ENCODE results near the gene LRMDA.

LRMDA gene

DNA sequence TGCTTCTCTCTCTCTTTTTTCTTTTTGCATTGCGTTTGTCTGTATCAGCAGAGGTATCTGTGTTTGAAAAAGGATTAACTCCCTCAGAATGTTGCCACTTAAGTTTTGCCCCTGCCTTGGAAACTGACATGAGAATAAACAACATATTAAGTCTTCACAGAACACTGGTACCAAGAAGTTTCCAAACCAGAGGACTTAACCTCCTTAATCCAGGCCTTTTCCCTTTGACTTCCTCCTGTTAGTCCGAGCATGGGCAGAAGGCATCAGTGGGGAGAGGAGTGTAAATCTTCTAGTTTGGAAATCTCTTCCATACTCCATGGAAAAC is 681.4 kb downstream of the LRMDA start:
- DNase-seq (ENCODE audit: low read depth, low spot score): no peak
- in situ Hi-C loops (cut with HindIII; ENCODE audit: low sequenced_read_pairs): no loop called here
- TF ChIP-seq, protein P1, sequence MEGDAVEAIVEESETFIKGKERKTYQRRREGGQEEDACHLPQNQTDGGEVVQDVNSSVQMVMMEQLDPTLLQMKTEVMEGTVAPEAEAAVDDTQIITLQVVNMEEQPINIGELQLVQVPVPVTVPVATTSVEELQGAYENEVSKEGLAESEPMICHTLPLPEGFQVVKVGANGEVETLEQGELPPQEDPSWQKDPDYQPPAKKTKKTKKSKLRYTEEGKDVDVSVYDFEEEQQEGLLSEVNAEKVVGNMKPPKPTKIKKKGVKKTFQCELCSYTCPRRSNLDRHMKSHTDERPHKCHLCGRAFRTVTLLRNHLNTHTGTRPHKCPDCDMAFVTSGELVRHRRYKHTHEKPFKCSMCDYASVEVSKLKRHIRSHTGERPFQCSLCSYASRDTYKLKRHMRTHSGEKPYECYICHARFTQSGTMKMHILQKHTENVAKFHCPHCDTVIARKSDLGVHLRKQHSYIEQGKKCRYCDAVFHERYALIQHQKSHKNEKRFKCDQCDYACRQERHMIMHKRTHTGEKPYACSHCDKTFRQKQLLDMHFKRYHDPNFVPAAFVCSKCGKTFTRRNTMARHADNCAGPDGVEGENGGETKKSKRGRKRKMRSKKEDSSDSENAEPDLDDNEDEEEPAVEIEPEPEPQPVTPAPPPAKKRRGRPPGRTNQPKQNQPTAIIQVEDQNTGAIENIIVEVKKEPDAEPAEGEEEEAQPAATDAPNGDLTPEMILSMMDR (IDR thresholded peaks at IDR 0.05; ENCODE audit: low read depth, low read length): no peak
- no peak overlapping the region for H3K4me3 ChIP-seq (ENCODE audit: low read depth, low read length)

DNA sequence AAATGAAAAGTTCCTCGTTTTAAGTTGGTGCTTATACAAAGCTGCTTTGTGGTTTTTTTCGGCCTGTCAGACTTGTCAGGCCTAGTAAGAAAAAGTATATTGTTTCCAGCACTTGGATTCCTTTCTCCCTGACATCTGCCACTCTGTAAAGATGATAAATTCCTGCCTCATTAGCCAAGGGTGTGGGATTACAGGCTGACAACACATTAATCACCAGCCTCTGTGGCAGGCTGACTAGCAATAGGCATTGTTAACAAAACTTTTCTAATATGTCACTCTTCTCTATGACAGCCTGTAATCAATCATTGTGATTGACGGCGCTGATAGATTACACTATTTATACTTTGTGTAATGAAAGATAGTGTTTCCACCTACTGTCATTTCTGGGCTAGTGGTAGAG is 682.5 kb downstream of the LRMDA start:
- H3K4me3 ChIP-seq (ENCODE audit: low read depth, low read length): no peak overlapping the region
- in situ Hi-C loops (cut with HindIII; ENCODE audit: low sequenced_read_pairs): no loop called here
- TF ChIP-seq, protein P1 (IDR thresholded peaks at IDR 0.05; ENCODE audit: low read depth, low read length): no peak
- DNase-seq (ENCODE audit: low read depth, low spot score): no peak

DNA sequence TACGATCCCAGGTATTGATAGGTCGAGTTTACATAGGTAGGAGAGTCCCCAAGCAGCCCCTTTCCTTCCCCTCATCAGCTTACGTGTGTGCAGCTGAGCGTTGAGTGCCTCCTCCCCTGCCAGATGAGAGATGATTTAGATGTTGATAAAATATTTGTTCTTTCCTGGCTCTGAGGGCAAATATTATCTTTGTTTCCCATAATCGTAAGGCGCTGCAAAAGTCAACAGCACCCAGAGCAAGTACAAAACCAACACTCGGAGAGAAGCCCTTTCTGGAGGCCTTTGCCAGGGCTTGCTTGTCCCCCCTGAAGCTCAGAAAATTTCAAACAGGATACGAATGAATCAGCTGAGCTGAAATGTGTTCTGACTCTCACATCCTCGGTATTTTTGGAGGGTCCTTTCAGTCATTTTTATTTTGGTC is 683.2 kb downstream of the LRMDA start:
- in situ Hi-C loops (cut with HindIII; ENCODE audit: low sequenced_read_pairs): no loop called here
- no peak overlapping the region for H3K4me3 ChIP-seq (ENCODE audit: low read depth, low read length)
- TF ChIP-seq, protein P1 (IDR thresholded peaks at IDR 0.05; ENCODE audit: low read depth, low read length): no peak
- no peak for DNase-seq (ENCODE audit: low read depth, low spot score)

DNA sequence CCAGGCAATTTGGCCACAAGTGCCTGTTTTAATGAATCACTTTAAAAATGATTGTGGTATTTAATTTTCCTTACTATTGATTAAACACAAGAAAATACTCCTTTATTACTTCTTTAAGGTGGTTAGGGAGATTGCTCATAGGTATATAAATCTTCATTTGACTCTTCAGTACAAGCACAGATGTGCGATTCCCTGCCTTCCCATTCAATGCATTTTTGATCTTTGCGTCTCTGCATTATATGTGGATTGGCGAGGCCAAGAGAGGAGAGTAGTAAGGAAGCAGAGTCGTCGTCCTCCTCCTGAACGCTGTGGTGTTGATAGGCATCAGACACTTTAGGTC is 683.7 kb downstream of the LRMDA start:
- in situ Hi-C loops (cut with HindIII; ENCODE audit: low sequenced_read_pairs): no loop called here
- TF ChIP-seq, protein P1 (IDR thresholded peaks at IDR 0.05; ENCODE audit: low read depth, low read length): no peak
- no peak overlapping the region for H3K4me3 ChIP-seq (ENCODE audit: low read depth, low read length)
- no peak for DNase-seq (ENCODE audit: low read depth, low spot score)

DNA sequence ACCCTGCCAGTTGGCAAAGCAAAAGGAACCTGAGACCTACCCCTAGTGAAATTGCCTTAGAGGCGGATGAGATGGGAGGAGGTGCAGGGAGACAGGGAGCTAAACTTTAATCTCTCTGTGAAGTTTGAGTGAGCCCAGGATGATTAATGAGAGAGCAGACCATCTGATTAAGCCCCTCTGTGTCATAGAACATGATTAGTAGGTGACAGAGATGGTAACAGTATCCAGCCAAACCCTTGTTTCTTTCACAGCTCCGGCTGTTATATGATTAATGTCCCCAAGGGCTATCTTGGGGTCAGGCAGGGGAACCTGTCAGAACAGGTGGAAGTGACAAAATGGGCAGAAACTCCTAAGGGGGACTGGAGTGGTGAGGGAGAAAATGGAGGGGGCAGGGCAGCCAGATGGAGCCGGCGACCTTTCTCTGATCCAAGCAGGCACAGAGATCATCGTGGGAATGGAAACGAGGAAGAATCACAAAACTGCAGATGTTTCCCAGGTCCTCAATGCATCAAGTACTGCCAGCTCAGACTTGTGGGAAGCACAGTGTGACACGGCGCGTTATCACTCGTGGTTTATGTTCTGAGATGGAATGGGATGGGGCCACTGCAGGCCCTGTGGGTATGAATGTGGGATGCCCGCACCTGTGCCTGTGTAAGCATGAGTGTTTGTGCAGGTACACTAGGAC is 684.2 kb downstream of the LRMDA start:
- no peak for DNase-seq (ENCODE audit: low read depth, low spot score)
- in situ Hi-C loops (cut with HindIII; ENCODE audit: low sequenced_read_pairs): no loop called here

DNA sequence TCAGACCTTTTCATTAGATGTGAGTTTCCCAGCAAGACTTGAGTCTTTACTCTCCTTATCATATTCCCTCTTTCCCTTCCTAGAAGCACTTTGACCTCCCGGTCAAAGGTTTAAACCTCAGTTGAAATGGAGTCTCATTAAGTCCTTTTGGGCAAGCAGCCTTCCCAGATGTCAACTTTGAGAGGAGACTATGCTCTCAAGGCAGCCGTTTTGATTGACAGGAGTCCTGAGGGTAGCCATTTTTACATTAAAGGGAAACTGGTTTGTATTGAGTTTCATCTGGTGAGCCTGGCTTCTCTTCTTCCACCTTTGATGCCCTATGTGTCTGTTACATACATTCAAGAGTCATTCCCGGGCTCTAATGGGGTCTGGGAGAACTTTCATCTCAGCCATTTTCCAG is 685.1 kb downstream of the LRMDA start:
- no peak overlapping the region for H3K4me3 ChIP-seq (ENCODE audit: low read depth, low read length)
- TF ChIP-seq, protein P1 (IDR thresholded peaks at IDR 0.05; ENCODE audit: low read depth, low read length): no peak
- in situ Hi-C loops (cut with HindIII; ENCODE audit: low sequenced_read_pairs): no loop called here
- DNase-seq (ENCODE audit: low read depth, low spot score): no peak

More for the DNA sequence above, 684.2 kb downstream of the LRMDA start:
- no peak overlapping the region for H3K4me3 ChIP-seq (ENCODE audit: low read depth, low read length)
- TF ChIP-seq, protein P1 (IDR thresholded peaks at IDR 0.05; ENCODE audit: low read depth, low read length): no peak

DNA sequence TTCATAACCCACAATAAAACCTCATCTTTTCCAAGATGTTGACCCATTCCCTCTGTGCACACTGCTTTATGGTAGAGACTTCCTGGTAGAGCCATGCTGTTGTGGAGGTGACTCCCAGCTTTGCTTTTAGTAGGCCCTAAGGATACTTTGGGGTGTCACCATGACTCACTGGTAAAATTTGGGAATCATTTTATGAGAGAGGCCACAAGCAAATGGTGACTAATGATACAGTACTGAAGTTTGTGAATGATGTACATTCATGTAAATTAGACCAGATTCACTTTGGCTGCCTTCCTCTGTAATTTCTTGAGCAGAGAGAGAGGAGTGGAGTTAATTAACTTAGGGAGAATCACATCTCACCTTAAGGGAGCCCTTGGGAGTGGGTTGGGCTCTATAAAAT is 686.5 kb downstream of the LRMDA start:
- peak; percentile 22 for DNase-seq (ENCODE audit: low read depth, low spot score)
- H3K4me3 ChIP-seq (ENCODE audit: low read depth, low read length): no peak overlapping the region
- TF ChIP-seq, protein P1 (IDR thresholded peaks at IDR 0.05; ENCODE audit: low read depth, low read length): no peak
- in situ Hi-C loops (cut with HindIII; ENCODE audit: low sequenced_read_pairs): no loop called here

Data from astrocyte of the spinal cord (primary cell).